ENCODE results near the gene MED22. TPM values are rescaled to one million over a fixed set of nuclear protein-coding genes. Genes with fewer than 3 reads are reported as not detected.
A peak's percentile ranks its signal among the peaks of the same experiment; 100 is the strongest.

The MED22 gene
- total and polyA plus RNA-seq, 4 donors, result 11.4 to 32.0 (median 20.1) TPM

DNA sequence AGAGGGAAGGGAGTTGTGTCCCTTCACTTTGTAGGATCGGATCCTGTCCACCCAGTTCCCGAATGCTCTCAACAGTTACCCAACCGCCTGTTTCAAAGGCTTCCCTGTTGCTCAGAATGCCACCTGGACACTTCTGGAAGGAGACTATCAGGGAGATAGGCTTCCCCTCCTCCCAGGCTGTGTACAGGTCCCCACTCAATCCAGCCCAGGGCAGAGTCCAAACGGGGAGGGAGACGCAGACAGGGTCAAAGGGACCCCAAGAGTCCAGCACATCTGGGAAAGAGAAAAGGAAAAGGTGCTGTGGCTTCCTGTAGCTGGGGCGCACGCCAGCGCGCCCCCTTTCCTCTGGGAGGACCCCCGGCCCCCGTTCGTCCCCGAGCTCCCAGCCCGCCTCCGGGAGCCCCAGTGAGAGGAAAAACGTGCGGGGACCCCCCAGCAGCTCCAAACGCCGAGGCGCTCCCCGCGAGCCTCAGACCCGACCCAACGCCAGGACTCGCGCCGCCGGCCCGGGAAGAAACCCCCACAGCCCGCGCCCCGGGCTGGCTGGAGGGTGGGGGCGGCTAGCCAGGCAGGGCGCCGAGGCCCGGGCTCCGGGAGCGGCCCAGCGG is 27.3 kb upstream of the MED22 start:
- Histone ChIP-seq H3K9me3 (ENCODE audit: control insufficient read depth in 4 of 4, insufficient read depth in 3 of 4, low read length in 3 of 4) (no peaks in the 10 kb centered on the region), H3K4me1 (ENCODE audit: control insufficient read depth in 5 of 5, insufficient read depth in 5 of 5, low read length in 5 of 5) (peaks cover 5 to 30% (median 12%) of the 10 kb centered on the region in 5 donors), H3K27ac (ENCODE audit: low read depth in 1 of 2, low read length in 1 of 2) (peak overlapping the region; percentile 95 to 96), H3K27me3 (ENCODE audit: control insufficient read depth in 3 of 3, insufficient read depth in 3 of 3, low read length in 2 of 3) (no peaks in the 10 kb centered on the region), H3K9ac (ENCODE audit: insufficient read depth in 1 of 2, low read length in 2 of 2) (peak overlapping the region; percentile 84 to 85), H3K36me3 (ENCODE audit: control insufficient read depth in 4 of 4, insufficient read depth in 4 of 4, low read length in 4 of 4) (peaks cover 0 to 21% (median 7%) of the 10 kb centered on the region in 4 donors), H3K4me3 (peak overlapping the region; percentile 87)
- DNase-seq (peak; percentile 43 to 50 (median 44)), ATAC-seq (ENCODE audit: insufficient read depth, low FRiP score) (no peak)
- TF ChIP-seq, protein P1, sequence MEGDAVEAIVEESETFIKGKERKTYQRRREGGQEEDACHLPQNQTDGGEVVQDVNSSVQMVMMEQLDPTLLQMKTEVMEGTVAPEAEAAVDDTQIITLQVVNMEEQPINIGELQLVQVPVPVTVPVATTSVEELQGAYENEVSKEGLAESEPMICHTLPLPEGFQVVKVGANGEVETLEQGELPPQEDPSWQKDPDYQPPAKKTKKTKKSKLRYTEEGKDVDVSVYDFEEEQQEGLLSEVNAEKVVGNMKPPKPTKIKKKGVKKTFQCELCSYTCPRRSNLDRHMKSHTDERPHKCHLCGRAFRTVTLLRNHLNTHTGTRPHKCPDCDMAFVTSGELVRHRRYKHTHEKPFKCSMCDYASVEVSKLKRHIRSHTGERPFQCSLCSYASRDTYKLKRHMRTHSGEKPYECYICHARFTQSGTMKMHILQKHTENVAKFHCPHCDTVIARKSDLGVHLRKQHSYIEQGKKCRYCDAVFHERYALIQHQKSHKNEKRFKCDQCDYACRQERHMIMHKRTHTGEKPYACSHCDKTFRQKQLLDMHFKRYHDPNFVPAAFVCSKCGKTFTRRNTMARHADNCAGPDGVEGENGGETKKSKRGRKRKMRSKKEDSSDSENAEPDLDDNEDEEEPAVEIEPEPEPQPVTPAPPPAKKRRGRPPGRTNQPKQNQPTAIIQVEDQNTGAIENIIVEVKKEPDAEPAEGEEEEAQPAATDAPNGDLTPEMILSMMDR (IDR thresholded peaks at IDR 0.05; ENCODE audit: control extremely low read depth, extremely low read depth), result no peak
- WGBS, 2 donors, result 0% methylated on average over 31 to 39 of the region's 39 CpGs

- H3K36me3 ChIP-seq (ENCODE audit: control insufficient read depth in 4 of 4, insufficient read depth in 4 of 4, low read length in 4 of 4), result peaks cover 0 to 21% (median 10%) of the 10 kb centered on the region in 4 donors
- DNase-seq (no peak), ATAC-seq (ENCODE audit: insufficient read depth, low FRiP score) (no peak)
- H3K4me1 ChIP-seq (ENCODE audit: control insufficient read depth in 5 of 5, insufficient read depth in 5 of 5, low read length in 5 of 5), result peaks cover 5 to 30% (median 12%) of the 10 kb centered on the region in 5 donors
- H3K4me3 ChIP-seq, result peak overlapping the region; percentile 87
- peak overlapping the region; percentile 95 to 96 for H3K27ac ChIP-seq (ENCODE audit: low read depth in 1 of 2, low read length in 1 of 2)
- WGBS, 2 donors, result 9 to 13% methylated on average over 12 of the region's 12 CpGs
- H3K27me3 ChIP-seq (ENCODE audit: control insufficient read depth in 3 of 3, insufficient read depth in 3 of 3, low read length in 2 of 3), result no peaks in the 10 kb centered on the region
- no peaks in the 10 kb centered on the region for H3K9me3 ChIP-seq (ENCODE audit: control insufficient read depth in 4 of 4, insufficient read depth in 3 of 4, low read length in 3 of 4)
- TF ChIP-seq, protein P1 (IDR thresholded peaks at IDR 0.05; ENCODE audit: control extremely low read depth, extremely low read depth), result no peak
- peak overlapping the region; percentile 84 to 85 for H3K9ac ChIP-seq (ENCODE audit: insufficient read depth in 1 of 2, low read length in 2 of 2)
These were observed 26.7 kb upstream of the MED22 start for GRCh38 chr9:133374612-133375115.

DNA sequence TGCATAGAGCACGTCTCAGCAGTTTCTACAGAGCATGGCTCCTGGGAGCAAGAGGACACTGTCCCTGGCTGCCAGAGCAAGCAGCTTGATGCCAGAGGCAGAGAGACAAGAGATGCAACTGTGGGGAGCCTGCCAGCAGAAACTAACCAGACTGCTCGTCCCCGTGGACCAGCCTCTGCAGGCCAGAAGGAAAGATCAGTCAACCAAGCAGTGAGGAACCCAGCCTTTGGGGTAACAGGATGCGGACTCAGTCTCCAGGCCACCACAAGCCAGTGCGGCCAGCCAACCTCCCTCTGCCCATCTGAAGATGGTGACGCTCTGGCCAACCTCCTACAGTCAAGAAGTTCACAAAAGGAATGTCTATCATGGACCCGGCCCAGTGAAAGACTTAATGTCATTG is 24.2 kb upstream of the MED22 start:
- TF ChIP-seq, protein P1 (IDR thresholded peaks at IDR 0.05; ENCODE audit: control extremely low read depth, extremely low read depth), result no peak
- peaks cover 6 to 30% (median 12%) of the 10 kb centered on the region in 5 donors for H3K4me1 ChIP-seq (ENCODE audit: control insufficient read depth in 5 of 5, insufficient read depth in 5 of 5, low read length in 5 of 5)
- ATAC-seq (ENCODE audit: insufficient read depth, low FRiP score) (no peak), DNase-seq (no peak)
- H3K27ac ChIP-seq (ENCODE audit: low read depth in 1 of 2, low read length in 1 of 2), result no peak overlapping the region
- no peak overlapping the region for H3K4me3 ChIP-seq
- no peaks in the 10 kb centered on the region for H3K27me3 ChIP-seq (ENCODE audit: control insufficient read depth in 3 of 3, insufficient read depth in 3 of 3, low read length in 2 of 3)
- peak overlapping the region in 1 of 2 donors; percentile 17 for H3K9ac ChIP-seq (ENCODE audit: insufficient read depth in 1 of 2, low read length in 2 of 2)
- 76 to 89% methylated on average over 7 of the region's 7 CpGs for WGBS, 2 donors
- H3K36me3 ChIP-seq (ENCODE audit: control insufficient read depth in 4 of 4, insufficient read depth in 4 of 4, low read length in 4 of 4), result peaks cover 0 to 23% (median 16%) of the 10 kb centered on the region in 4 donors
- no peaks in the 10 kb centered on the region for H3K9me3 ChIP-seq (ENCODE audit: control insufficient read depth in 4 of 4, insufficient read depth in 3 of 4, low read length in 3 of 4)
